Nephron (organoid): ENCODE measurements around the gene IL4.

Experiments used
- H3K27ac Mint-ChIP-seq, 3 experiments: 2 replicates each; pipeline ENCODE4 v1.8.0; 2020; ENCODE audit warnings: mixed read lengths in 3 of 3, mild to moderate bottlenecking in 2 of 3, moderate library complexity in 1 of 3
- H3K27me3 Mint-ChIP-seq: 2 replicates; pipeline ENCODE4 v1.8.0; 2021; ENCODE audit warnings: low read depth, mild to moderate bottlenecking, moderate library complexity, mixed read lengths
- H3K36me3 Mint-ChIP-seq: 2 replicates; pipeline ENCODE4 v1.8.0; 2020; ENCODE audit warnings: low read depth, mixed read lengths
- H3K4me1 Mint-ChIP-seq: 2 replicates; pipeline ENCODE4 v1.8.0; 2020; ENCODE audit warnings: mixed read lengths
- H3K4me3 Mint-ChIP-seq, 3 experiments: 2 replicates each; pipeline ENCODE4 v1.8.0; 2020; ENCODE audit warnings: mild to moderate bottlenecking in 3 of 3, mixed read lengths in 3 of 3, moderate library complexity in 2 of 3
- H3K9me3 Mint-ChIP-seq: 2 replicates; pipeline ENCODE4 v1.8.0; 2020; ENCODE audit warnings: mixed read lengths
- TF ChIP-seq, protein P1 (sequence below), 3 experiments: fragments of 200-600 bp; sonication (generic); IDR thresholded peaks; one replicate each; pipeline ENCODE4 v1.5.0; 2021; ENCODE audit warnings: antibody characterized with exemption in 3 of 3; ENCODE audit not compliant: unreplicated experiment in 3 of 3

IL4 gene

DNA sequence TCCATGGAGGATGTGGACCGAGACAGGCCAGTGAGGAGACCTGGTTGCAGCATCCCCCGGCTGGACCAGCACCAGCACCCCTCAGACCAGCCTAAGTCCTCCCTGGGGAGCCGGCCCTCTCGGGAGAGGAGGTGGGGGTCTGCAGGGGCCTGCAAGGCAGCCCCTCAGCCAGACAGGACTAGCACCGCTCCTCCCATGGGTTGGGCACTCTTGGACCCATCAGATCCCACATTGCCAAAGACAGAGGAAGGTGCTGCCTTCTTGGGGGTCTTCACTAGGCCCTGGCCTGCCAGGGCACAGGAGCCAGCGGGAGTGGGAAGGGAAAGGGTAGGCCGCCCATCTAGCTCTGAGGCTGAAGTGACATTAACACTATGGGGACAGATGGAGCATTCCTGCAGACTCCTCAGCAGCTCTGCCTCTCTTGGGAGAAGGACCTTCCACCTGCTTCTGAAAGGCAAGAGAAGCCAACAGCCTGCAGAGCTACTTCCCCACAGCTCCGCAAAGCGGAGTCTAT, 9.0 kb upstream of the IL4 start:
- H3K27ac Mint-ChIP-seq = no peak overlapping the region
- H3K27me3 Mint-ChIP-seq = peaks cover 8% of the 10 kb centered on the region
- TF ChIP-seq, protein P1, sequence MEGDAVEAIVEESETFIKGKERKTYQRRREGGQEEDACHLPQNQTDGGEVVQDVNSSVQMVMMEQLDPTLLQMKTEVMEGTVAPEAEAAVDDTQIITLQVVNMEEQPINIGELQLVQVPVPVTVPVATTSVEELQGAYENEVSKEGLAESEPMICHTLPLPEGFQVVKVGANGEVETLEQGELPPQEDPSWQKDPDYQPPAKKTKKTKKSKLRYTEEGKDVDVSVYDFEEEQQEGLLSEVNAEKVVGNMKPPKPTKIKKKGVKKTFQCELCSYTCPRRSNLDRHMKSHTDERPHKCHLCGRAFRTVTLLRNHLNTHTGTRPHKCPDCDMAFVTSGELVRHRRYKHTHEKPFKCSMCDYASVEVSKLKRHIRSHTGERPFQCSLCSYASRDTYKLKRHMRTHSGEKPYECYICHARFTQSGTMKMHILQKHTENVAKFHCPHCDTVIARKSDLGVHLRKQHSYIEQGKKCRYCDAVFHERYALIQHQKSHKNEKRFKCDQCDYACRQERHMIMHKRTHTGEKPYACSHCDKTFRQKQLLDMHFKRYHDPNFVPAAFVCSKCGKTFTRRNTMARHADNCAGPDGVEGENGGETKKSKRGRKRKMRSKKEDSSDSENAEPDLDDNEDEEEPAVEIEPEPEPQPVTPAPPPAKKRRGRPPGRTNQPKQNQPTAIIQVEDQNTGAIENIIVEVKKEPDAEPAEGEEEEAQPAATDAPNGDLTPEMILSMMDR (IDR thresholded peaks at IDR 0.05; ENCODE audit: unreplicated experiment in 3 of 3) = no peak
- H3K36me3 Mint-ChIP-seq = no peaks in the 10 kb centered on the region
- no peaks in the 10 kb centered on the region for H3K9me3 Mint-ChIP-seq
- no peak overlapping the region for H3K4me3 Mint-ChIP-seq
- peaks cover 25% of the 10 kb centered on the region for H3K4me1 Mint-ChIP-seq

DNA sequence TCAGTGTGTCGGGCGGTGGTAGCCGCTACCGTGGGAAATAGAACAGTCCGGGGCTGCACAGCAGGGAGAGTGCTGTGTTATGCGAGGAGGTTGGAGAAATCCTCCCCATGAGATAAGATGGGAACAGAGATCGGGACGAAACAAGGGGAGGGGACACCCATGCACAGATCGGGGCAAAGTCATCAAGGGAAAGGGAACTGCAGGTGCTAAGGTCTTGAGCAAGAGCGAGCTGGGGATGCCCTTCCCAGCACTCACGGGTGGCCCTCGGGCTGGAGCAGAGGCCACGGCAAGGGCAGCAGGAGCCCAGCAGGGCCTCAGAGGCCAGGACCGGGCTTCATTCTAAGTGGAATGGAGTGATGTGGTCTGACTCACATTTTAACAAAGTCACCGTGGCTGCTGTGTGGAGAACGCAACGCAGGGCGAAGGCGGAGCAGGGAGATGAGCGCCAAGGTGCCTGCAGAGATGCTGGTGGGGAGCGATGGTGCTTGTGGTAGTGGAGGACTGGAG, 8.2 kb upstream of the IL4 start:
- Mint-ChIP-seq H3K36me3 (no peaks in the 10 kb centered on the region), H3K27me3 (peaks cover 10% of the 10 kb centered on the region), H3K9me3 (no peaks in the 10 kb centered on the region), H3K4me3 (no peak overlapping the region), H3K27ac (no peak overlapping the region), H3K4me1 (peaks cover 25% of the 10 kb centered on the region)
- TF ChIP-seq, protein P1 (IDR thresholded peaks at IDR 0.05; ENCODE audit: unreplicated experiment in 3 of 3) = no peak

DNA sequence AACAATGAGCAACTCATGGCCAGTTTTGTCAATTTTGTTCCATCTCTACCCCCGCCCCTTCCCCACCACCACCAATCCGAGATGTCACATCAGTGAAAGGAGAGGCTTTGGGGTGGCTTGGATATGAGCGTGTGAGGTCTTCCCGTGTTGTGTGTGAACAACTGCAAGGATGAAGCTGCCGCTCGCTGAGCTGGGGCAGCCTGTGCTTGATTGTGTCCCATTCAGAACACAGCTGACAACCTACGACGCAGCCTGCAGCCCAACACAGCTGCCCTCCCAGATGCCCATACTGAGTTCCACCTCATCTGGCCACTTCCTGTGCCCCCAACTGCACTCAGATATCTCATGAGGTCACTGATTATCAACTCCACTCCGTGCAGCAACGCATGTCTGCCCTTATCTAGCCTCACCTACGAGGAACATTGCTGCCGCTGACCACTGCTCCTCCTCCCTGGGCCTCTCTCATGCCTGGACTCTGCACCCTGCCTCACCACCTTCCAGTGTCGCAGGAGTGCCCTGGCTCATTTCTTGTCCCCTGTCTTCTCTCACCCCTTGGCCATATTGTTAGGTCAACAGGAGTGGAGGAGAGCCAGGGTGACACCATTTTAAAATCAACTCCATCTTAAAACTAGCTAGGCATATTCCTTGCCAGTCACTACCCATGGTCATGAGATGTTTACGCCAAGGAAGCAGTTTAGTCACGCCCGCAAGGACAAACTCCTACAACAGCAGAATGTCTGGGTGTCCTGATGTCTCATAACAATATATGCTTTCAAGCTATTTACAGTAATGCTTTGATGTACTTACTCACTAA, 7.3 kb upstream of the IL4 start:
- no peaks in the 10 kb centered on the region for H3K36me3 Mint-ChIP-seq
- H3K4me1 Mint-ChIP-seq = peaks cover 17% of the 10 kb centered on the region
- H3K27me3 Mint-ChIP-seq = peaks cover 10% of the 10 kb centered on the region
- H3K27ac Mint-ChIP-seq = no peak overlapping the region
- H3K4me3 Mint-ChIP-seq = no peak overlapping the region
- no peaks in the 10 kb centered on the region for H3K9me3 Mint-ChIP-seq
- TF ChIP-seq, protein P1 (IDR thresholded peaks at IDR 0.05; ENCODE audit: unreplicated experiment in 3 of 3) = no peak

DNA sequence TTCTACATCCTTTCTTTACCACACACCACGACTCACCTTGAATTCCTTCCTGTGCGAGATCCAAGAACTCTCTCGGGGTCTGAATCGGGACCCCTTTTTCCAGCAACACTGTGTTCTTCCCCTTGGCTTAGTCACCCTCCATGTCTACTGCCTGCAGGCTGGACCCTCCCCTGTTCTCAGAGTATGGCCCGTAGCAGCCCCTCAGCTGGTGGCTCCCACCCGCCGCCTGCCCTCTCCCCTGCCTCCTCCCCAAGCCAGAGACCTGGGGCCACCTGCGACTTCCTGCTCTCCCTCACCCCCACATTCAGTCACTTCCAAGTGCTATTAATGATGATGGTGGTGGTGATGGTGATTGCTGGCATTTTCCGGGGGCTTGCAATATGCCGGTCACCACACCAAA, 6.5 kb upstream of the IL4 start:
- no peaks in the 10 kb centered on the region for H3K36me3 Mint-ChIP-seq
- TF ChIP-seq, protein P1 (IDR thresholded peaks at IDR 0.05; ENCODE audit: unreplicated experiment in 3 of 3) = no peak
- peaks cover 12% of the 10 kb centered on the region for H3K27me3 Mint-ChIP-seq
- H3K4me1 Mint-ChIP-seq = peaks cover 16% of the 10 kb centered on the region
- H3K9me3 Mint-ChIP-seq = no peaks in the 10 kb centered on the region
- H3K27ac Mint-ChIP-seq = no peak overlapping the region
- no peak overlapping the region for H3K4me3 Mint-ChIP-seq

DNA sequence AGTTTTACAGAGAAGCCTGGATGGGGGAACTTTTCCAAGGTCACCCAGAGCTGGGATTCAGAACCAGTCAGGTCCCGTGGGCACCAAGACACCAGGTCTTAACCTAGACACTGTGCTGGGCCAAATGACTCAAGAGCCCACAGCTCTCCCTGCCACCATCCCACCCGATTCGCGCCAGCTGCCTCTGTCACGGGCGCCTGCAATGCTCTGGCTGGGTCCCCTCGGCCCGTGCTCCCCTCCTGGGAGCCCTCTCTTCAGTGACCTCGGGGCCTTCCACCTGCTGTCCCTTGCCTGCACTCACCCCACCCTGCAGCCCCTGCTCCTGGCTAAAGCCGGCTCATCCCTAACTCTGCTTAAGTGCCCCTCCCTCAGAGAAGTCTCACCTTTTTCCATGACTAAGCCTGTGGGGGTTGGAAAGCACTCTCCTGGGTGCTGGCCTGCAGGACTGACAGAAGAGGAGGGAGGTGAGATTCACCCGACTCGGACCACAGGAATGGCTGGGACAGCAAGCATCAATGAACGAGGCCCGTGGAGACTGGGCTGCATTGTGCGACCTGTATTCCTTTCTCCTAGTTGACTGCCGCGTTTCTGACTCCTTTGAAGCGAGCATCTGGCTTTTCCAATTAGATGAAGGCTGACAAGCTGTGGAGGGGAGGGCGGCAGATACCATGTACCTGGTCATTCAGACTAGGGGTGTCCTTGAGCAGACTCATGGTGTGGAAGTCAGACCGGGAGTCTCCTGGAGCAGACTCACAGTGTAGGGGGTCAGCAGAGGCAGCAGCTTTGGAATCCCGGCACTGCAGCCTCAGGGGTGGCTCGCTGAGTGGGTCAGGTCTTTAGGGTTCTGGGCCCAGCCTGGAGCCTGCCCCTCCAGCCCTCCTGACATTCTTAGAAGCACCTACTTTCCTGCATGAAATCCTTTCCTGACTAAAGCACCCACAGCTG, 5.8 kb upstream of the IL4 start:
- peaks cover 12% of the 10 kb centered on the region for H3K4me1 Mint-ChIP-seq
- no peaks in the 10 kb centered on the region for H3K9me3 Mint-ChIP-seq
- H3K4me3 Mint-ChIP-seq = no peak overlapping the region
- H3K27me3 Mint-ChIP-seq = peaks cover 13% of the 10 kb centered on the region
- no peak overlapping the region for H3K27ac Mint-ChIP-seq
- H3K36me3 Mint-ChIP-seq = no peaks in the 10 kb centered on the region
- TF ChIP-seq, protein P1 (IDR thresholded peaks at IDR 0.05; ENCODE audit: unreplicated experiment in 3 of 3) = no peak
